SJCRH30 (cell line): ENCODE data around the gene PODXL. TPM values are rescaled to one million over a fixed set of nuclear protein-coding genes. Genes with fewer than 3 reads are reported as not detected.

Experiments
- DNase-seq, 2 experiments: peaks; one replicate each; pipeline ENCODE4 v3.0.0-alpha.2; 2015 to 2020
- H3K27ac ChIP-seq: fragments of 250-450 bp; sonication (Bioruptor Pico); 2 replicates; pipeline ENCODE4 v1.5.1; 2020; ENCODE audit warnings: mild to moderate bottlenecking, moderate library complexity
- H3K27me3 ChIP-seq: fragments of 250-450 bp; sonication (Bioruptor Pico); 2 replicates; pipeline ENCODE4 v1.5.1; 2020; ENCODE audit warnings: mild to moderate bottlenecking, moderate library complexity
- H3K36me3 ChIP-seq: fragments of 250-450 bp; sonication (Bioruptor Pico); 2 replicates; pipeline ENCODE4 v1.5.1; 2020; ENCODE audit warnings: mild to moderate bottlenecking, moderate library complexity
- H3K4me1 ChIP-seq: fragments of 250-450 bp; sonication (Bioruptor Pico); 2 replicates; pipeline ENCODE4 v1.5.1; 2020; ENCODE audit warnings: mild to moderate bottlenecking, moderate library complexity
- H3K4me3 ChIP-seq: fragments of 250-450 bp; sonication (Bioruptor Pico); 2 replicates; pipeline ENCODE4 v1.5.1; 2020; ENCODE audit warnings: mild to moderate bottlenecking, moderate library complexity
- H3K9me3 ChIP-seq: fragments of 250-450 bp; sonication (Bioruptor Pico); replicated peaks from 2 replicates; pipeline ENCODE4 v1.5.1; 2020; ENCODE audit warnings: mild to moderate bottlenecking, moderate library complexity
- total RNA-seq: library from RNA; depleted of rRNA; stranded (reverse); fragments of >200 nt; shearing (Covaris generic); gene quantifications from 2 replicates; pipeline ENCODE4 v1.2.3, GENCODE V29; 2014

Gene PODXL
- total RNA-seq, 1 experiment from 2014 or later, result 78.1 TPM

- H3K27ac ChIP-seq, result peak overlapping the region; percentile 75; the same call in 1 of the 2 replicates
- no peak for DNase-seq
Observed at GRCh38 chr7:131537571-131537978, 18.9 kb downstream of the PODXL start.

GRCh38 chr7:131536361-131536849 is 20.0 kb downstream of the PODXL start:
- H3K27me3 ChIP-seq, result no peaks in the 10 kb centered on the region
- no peaks in the 10 kb centered on the region for H3K36me3 ChIP-seq
- peaks cover 38% of the 10 kb centered on the region for H3K4me1 ChIP-seq
- no peak for DNase-seq
- H3K9me3 ChIP-seq, result no peaks in the 10 kb centered on the region
- H3K4me3 ChIP-seq, result no peak overlapping the region
- no peak overlapping the region for H3K27ac ChIP-seq

More at GRCh38 chr7:131537571-131537978, 18.9 kb downstream of the PODXL start:
- H3K4me3 ChIP-seq, result no peak overlapping the region
- H3K36me3 ChIP-seq, result no peaks in the 10 kb centered on the region
- H3K27me3 ChIP-seq, result no peaks in the 10 kb centered on the region
- H3K9me3 ChIP-seq, result no peaks in the 10 kb centered on the region
- H3K4me1 ChIP-seq, result peaks cover 50% of the 10 kb centered on the region

GRCh38 chr7:131533566-131534561 is 22.6 kb downstream of the PODXL start:
- H3K27ac ChIP-seq, result no peak overlapping the region
- H3K4me1 ChIP-seq, result peaks cover 25% of the 10 kb centered on the region
- H3K36me3 ChIP-seq, result no peaks in the 10 kb centered on the region
- H3K4me3 ChIP-seq, result no peak overlapping the region
- no peak for DNase-seq
- H3K27me3 ChIP-seq, result no peaks in the 10 kb centered on the region
- no peaks in the 10 kb centered on the region for H3K9me3 ChIP-seq

- Histone ChIP-seq H3K27ac (no peak overlapping the region), H3K4me1 (peaks cover 18% of the 10 kb centered on the region), H3K4me3 (no peak overlapping the region), H3K9me3 (no peaks in the 10 kb centered on the region), H3K36me3 (no peaks in the 10 kb centered on the region), H3K27me3 (no peaks in the 10 kb centered on the region)
- DNase-seq, result no peak
Observed at GRCh38 chr7:131533151-131533559, 23.3 kb downstream of the PODXL start.

- Histone ChIP-seq H3K27me3 (no peaks in the 10 kb centered on the region), H3K36me3 (no peaks in the 10 kb centered on the region), H3K4me1 (peaks cover 13% of the 10 kb centered on the region; the same call in 1 of the 2 replicates), H3K4me3 (no peak overlapping the region), H3K27ac (no peak overlapping the region), H3K9me3 (no peaks in the 10 kb centered on the region)
- no peak for DNase-seq
Observed at GRCh38 chr7:131532570-131533091, 23.8 kb downstream of the PODXL start.

- no peak for DNase-seq
- Histone ChIP-seq H3K4me3 (no peak overlapping the region), H3K27ac (no peak overlapping the region), H3K36me3 (no peaks in the 10 kb centered on the region; the same call in 1 of the 2 replicates), H3K27me3 (no peaks in the 10 kb centered on the region), H3K4me1 (peaks cover 2% of the 10 kb centered on the region; the same call in 1 of the 2 replicates), H3K9me3 (no peaks in the 10 kb centered on the region)
Observed at GRCh38 chr7:131530137-131530536, 26.3 kb downstream of the PODXL start.

GRCh38 chr7:131529617-131530016 is 26.8 kb downstream of the PODXL start:
- no peak overlapping the region for H3K27ac ChIP-seq
- H3K4me3 ChIP-seq, result no peak overlapping the region
- H3K4me1 ChIP-seq, result no peaks in the 10 kb centered on the region; the same call in 1 of the 2 replicates
- no peaks in the 10 kb centered on the region for H3K27me3 ChIP-seq
- H3K9me3 ChIP-seq, result no peaks in the 10 kb centered on the region
- H3K36me3 ChIP-seq, result no peaks in the 10 kb centered on the region; the same call in 1 of the 2 replicates
- DNase-seq, result no peak

GRCh38 chr7:131529179-131529578 is 27.2 kb downstream of the PODXL start:
- no peaks in the 10 kb centered on the region; the same call in 1 of the 2 replicates for H3K4me1 ChIP-seq
- H3K9me3 ChIP-seq, result no peaks in the 10 kb centered on the region
- H3K27me3 ChIP-seq, result no peaks in the 10 kb centered on the region
- H3K36me3 ChIP-seq, result no peaks in the 10 kb centered on the region; the same call in 1 of the 2 replicates
- no peak overlapping the region for H3K4me3 ChIP-seq
- no peak for DNase-seq
- no peak overlapping the region for H3K27ac ChIP-seq

- peak in 1 of 2 experiments; percentile 73 for DNase-seq
- Histone ChIP-seq H3K4me1 (no peaks in the 10 kb centered on the region; the same call in 1 of the 2 replicates), H3K27ac (no peak overlapping the region), H3K36me3 (no peaks in the 10 kb centered on the region; the same call in 1 of the 2 replicates), H3K4me3 (no peak overlapping the region), H3K27me3 (no peaks in the 10 kb centered on the region), H3K9me3 (no peaks in the 10 kb centered on the region)
Observed at GRCh38 chr7:131527456-131527855, 29.0 kb downstream of the PODXL start.

GRCh38 chr7:131525820-131526219 is 30.6 kb downstream of the PODXL start:
- H3K4me3 ChIP-seq, result no peak overlapping the region
- no peak overlapping the region for H3K27ac ChIP-seq
- H3K4me1 ChIP-seq, result peaks cover 6% of the 10 kb centered on the region; the same call in 1 of the 2 replicates
- H3K9me3 ChIP-seq, result no peaks in the 10 kb centered on the region
- no peaks in the 10 kb centered on the region for H3K27me3 ChIP-seq
- DNase-seq, result no peak
- H3K36me3 ChIP-seq, result no peaks in the 10 kb centered on the region; the same call in 1 of the 2 replicates

- peaks cover 6% of the 10 kb centered on the region; the same call in 1 of the 2 replicates for H3K4me1 ChIP-seq
- no peak overlapping the region for H3K4me3 ChIP-seq
Observed at GRCh38 chr7:131524703-131525102, 31.7 kb downstream of the PODXL start.

GRCh38 chr7:131524115-131524514 is 32.3 kb downstream of the PODXL start:
- no peaks in the 10 kb centered on the region for H3K9me3 ChIP-seq
- peaks cover 6% of the 10 kb centered on the region; the same call in 1 of the 2 replicates for H3K4me1 ChIP-seq

More at GRCh38 chr7:131524703-131525102, 31.7 kb downstream of the PODXL start:
- Histone ChIP-seq H3K27me3 (no peaks in the 10 kb centered on the region), H3K27ac (no peak overlapping the region), H3K36me3 (no peaks in the 10 kb centered on the region; the same call in 1 of the 2 replicates), H3K9me3 (no peaks in the 10 kb centered on the region)
- DNase-seq, result no peak

GRCh38 chr7:131522325-131522930 is 34.0 kb downstream of the PODXL start:
- DNase-seq, result no peak
- Histone ChIP-seq H3K4me3 (no peak overlapping the region), H3K27ac (no peak overlapping the region), H3K36me3 (no peaks in the 10 kb centered on the region; the same call in 1 of the 2 replicates), H3K9me3 (no peaks in the 10 kb centered on the region), H3K4me1 (peaks cover 6% of the 10 kb centered on the region; the same call in 1 of the 2 replicates), H3K27me3 (no peaks in the 10 kb centered on the region)

More at GRCh38 chr7:131524115-131524514, 32.3 kb downstream of the PODXL start:
- Histone ChIP-seq H3K27me3 (no peaks in the 10 kb centered on the region), H3K36me3 (no peaks in the 10 kb centered on the region; the same call in 1 of the 2 replicates), H3K4me3 (no peak overlapping the region), H3K27ac (no peak overlapping the region)
- DNase-seq, result no peak

- Histone ChIP-seq H3K27ac (no peak overlapping the region), H3K4me1 (peaks cover 6% of the 10 kb centered on the region; the same call in 1 of the 2 replicates), H3K27me3 (no peaks in the 10 kb centered on the region), H3K4me3 (no peak overlapping the region), H3K36me3 (no peaks in the 10 kb centered on the region), H3K9me3 (no peaks in the 10 kb centered on the region)
- DNase-seq, result peak; percentile 45 to 71
Observed at GRCh38 chr7:131521651-131522163, 34.7 kb downstream of the PODXL start.
